RPMI7951 (cell line): ENCODE measurements around the gene C16orf86. TPM values are rescaled to one million over a fixed set of nuclear protein-coding genes. Genes with fewer than 3 reads are reported as not detected.

Source experiments
- DNase-seq: peaks from one replicate; pipeline ENCODE4 v3.0.0-alpha.2; 2012; ENCODE audit warnings: low read depth
- total RNA-seq: library from RNA; depleted of rRNA; stranded (reverse); fragments of >200 nt; shearing (Covaris generic); gene quantifications from 2 replicates; pipeline ENCODE4 v1.2.3, GENCODE V29; 2014

The C16orf86 gene
- total RNA-seq, 1 experiment from 2014 or later, result 6.4 TPM

- DNase-seq, result no peak
These were observed 12.7 kb upstream of the C16orf86 start for GRCh38 chr16:67653789-67654402.

GRCh38 chr16:67654403-67654911, 12.2 kb upstream of the C16orf86 start:
- DNase-seq, result no peak

DNA sequence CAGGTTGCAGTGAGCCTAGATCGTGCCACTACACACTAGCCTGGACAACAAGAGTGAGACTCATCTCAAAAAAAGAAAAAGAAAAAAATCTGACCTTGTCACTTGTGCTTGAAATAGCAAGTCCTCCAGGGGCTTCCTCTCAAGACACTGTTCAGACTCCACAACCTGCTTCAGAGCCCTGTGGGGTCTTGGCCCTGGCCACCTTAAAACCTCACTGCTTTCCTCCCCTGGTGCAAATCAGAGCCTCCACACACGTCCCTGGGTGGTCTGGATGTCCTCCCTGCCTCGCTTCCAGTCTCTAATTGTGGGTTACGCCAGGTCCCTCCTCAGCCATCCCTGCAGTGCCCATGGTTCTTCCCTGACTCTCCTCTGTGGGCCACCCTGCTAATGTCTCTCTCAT, 11.3 kb upstream of the C16orf86 start:
- no peak for DNase-seq

- no peak for DNase-seq
These were observed 10.1 kb upstream of the C16orf86 start for GRCh38 chr16:67656344-67657016.

GRCh38 chr16:67657017-67657608, 9.5 kb upstream of the C16orf86 start:
- no peak for DNase-seq

DNA sequence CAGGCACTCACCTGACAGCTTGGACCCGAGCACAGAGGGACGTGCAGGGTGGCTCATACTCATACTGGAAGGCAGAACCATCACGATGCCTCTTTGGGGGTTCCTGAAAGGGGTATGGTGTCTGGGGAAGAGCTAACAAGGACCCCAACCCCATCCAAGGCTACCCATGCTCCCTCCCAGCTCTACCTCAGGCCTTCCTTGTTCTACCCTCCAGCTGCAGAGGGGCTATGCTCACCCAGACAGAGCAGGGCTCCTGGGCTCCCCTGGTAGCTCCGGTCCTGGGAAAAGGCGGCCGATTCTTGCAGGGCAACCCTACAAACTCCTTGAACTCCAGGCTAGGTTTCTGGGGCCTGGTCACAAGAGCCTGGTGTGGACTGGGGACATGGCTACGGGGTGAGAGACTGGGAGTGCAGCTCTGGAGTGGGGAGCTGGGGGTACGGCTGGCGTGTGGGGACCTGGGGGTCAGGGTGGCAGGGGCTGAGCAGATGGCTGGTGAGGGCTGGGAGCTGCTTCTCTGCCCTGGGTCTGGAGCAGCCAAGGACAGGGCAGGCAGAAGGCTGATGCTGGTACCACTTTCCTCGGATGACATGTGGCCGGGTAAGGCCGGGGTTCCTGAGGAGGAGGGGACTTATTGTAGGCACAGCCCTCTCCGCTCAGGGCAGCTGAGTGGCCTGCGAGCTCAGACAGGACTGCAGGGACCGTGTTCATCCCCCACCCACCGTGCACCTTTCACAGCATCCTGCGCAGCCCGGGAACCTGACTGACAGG, 8.7 kb upstream of the C16orf86 start:
- no peak for DNase-seq

DNA sequence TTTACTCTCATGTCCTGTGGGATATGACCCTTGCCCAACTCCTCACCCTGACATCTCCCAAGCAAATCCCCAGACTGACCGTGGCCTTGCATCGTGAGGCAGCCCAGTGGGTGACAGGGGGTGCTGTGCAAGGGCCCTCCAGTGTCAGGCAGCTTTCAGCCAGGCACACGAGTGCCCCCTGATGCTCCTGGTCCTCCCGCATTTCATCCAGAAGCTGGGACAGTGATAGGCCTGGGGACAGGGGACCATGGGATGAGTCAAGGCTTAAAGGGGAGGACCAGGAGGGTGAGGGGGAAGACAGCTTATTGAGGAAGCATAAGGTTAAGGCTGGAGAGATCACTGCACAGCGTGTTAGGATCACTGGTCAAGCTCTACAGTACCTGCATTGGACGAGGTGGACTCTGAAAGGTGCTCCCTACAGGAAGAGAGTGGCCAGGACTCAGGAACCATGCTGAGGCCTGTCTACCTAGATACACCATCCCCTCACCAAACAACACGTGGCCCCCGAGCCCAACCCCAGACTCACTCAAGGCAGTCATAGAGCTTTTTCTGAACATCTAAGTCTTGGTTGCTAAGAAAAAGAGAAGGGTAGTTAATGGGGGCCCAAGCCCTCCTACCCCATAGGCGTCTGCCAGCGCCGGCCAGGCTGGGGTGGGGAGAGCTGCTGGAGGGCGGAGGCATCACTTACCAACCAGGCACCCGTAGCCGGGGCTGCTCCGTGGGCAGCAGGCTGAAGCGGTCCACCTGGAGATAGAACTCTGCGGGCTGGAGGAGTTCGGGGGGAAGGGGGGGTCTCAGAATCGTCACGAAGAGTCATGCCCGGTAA, 7.6 kb upstream of the C16orf86 start:
- no peak for DNase-seq

DNA sequence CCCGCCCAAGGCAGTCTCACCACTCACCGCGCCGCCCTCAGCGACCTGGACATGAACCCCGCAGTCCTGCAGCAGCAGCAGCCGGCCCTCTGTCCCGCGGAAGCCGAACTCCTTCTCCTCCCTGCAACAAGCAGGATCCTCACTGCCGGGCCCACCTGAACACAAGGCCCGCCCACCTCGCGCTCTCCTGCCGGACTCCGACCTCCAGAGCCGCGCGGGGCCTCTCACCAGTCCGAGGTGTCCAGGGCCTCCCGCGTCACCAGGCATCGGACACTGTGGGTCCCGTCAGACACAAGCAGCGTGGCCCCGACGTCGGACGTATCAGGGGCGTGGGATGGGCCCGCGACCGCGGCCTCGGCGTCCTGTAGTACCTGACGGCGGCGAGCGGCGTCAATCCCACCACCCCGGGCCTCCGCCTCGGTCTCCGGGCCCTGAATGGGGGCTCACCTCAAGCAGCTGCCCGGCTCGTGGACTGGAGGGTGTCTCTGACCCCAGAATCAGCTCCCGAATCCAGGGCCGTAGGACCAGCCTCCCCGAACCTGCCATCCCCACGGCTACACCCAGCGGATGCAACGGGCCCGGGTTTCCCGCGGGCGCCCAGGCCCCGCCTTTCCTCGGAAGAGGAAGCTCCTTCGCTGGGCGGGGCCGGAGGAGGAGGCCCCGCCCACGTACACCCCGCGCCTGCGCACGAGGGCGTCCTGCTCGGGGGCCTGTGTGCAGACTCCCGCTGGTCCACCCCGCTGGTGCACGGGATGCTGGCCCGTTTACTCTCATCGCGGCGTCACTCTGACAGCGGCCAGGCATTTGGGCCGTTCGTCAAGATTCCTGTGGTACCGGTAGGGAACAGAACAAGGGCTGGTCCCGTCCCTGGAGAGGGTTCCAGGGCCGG, 6.7 kb upstream of the C16orf86 start, which contains the start of gene ACD:
TSS of gene ACD (minus strand) at position 586 of the 889 bp plus-strand sequence. CDS start at position 546, 40 bp downstream.
- peak; percentile 87 for DNase-seq

GRCh38 chr16:67660564-67661028, 6.0 kb upstream of the C16orf86 start, which contains the start of gene PARD6A:
Gene PARD6A (plus strand): TSS chr16:67660960. CDS start chr16:67661039, 79 bp downstream.
- DNase-seq, result peak; percentile 96

- no peak for DNase-seq
These were observed 5.4 kb upstream of the C16orf86 start for GRCh38 chr16:67661101-67661761.

- no peak for DNase-seq
These were observed 4.5 kb upstream of the C16orf86 start for GRCh38 chr16:67661886-67662652.

- no peak for DNase-seq
These were observed 4.0 kb upstream of the C16orf86 start for GRCh38 chr16:67662653-67663010.

DNA sequence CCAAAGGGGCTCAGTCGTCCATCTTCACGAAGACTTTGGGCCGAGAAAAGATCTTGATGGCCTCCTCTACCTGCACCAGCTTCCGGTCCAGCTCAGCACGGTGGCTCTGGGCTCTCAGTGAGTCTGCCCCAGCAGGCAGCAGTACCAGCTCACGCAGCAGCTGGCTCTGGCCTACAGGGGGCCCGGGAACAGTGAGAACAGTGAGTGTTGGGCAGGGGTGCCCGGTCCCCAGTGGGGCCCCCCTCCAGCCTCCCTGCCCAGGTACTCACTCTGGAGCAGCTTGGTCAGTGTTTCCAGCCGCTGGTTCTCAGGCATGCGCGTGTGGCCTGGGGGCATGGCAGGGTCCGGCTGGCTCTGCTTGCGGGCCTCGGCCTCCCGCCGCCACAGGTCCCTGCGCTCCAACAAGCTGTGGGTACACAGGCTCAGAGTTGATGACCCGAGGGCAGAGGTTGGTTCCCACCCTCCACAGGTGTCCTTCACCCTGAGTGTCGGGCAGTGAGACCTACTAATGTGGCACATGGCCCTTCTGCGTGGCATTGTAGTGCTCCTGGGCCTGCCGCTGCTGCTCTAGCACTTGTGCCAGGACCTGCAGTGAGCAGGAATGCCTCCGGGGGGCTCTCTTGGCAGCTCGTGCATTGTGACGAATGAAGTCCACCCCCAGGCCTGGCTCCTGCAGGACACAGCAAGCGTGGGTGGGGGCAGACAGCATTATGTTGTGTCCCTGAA, 3.3 kb upstream of the C16orf86 start:
- no peak for DNase-seq

DNA sequence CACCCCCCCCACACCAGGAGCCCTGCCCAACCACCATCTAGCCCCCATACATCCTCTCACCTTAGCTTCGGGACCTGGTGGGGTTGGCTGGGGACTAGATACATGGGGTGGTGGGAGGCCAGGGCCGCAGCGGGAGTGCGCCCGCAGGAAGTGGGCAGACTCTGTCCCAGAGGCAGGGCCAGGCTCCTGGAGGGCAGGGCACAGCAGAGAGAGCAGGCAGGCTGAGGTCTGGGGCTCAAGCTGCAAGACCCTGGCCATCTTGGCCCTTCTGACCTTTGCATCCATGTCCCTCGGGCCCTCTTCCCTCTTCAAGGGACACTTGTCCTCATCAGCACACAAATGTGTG, 2.8 kb upstream of the C16orf86 start:
- DNase-seq, result no peak

- DNase-seq, result no peak
These were observed 2.4 kb upstream of the C16orf86 start for GRCh38 chr16:67664258-67664657.

DNA sequence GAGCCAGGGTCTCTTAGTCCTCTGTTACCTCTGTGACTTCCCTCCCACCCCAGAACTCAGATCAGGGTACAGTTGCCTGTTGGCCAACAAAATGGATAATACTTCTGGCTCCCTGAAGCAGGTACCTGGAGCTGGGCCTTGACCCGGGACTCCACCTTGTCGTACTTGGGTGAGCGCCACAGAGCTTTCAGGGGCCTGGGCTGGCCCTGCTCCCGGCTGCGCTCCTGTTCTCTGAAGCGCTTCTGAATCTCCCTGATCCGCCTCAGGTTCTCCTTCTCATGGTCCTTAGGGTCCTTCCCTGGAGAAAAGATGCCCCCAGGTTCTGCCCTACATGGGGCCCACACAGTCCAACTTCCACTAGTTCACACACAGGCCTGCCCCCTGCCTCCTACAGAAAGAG, 1.7 kb upstream of the C16orf86 start:
- DNase-seq, result no peak

- DNase-seq, result no peak
These were observed 1.0 kb upstream of the C16orf86 start for GRCh38 chr16:67665598-67665997.

DNA sequence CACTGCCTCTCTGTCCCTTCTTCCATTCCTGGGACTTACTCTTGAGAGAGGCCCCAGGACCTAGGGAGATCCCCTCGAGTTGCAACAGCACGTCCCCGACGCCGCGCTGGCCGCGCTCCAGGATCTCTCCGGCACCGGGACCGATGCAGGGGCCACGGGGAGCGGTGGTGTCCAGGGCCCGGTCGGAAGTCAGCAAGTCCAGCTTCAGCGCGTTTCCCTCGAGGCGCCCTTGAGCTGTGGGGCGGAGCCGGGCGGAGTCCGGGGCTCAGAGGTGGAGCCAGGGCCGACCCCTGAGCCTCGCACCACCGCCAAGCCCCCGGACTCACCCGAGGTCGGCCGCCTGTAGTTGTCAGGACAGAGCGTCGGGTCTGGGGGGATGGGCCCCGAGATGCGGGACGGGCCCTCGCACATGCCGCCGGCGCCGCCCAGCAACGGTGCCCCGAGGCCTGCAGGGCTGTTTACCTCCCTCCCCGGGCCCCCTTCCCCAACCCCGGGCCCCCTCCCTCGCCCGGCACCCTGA, 522 bp upstream of the C16orf86 start:
- DNase-seq, result peak; percentile 38
